PC-9 (cell line): ENCODE data around the gene ARHGEF7.

Experiments
- CTCF ChIP-seq: fragments of 200-600 bp; sonication (generic); conservative IDR thresholded peaks from 2 replicates; pipeline ENCODE4 v1.6.1; 2017; ENCODE audit warnings: mixed run types, antibody characterized with exemption, mild to moderate bottlenecking, moderate library complexity
- EZH2 ChIP-seq: fragments of 200-600 bp; sonication (generic); IDR thresholded peaks from 2 replicates; pipeline ENCODE4 v1.8.0; 2017; ENCODE audit warnings: antibody characterized with exemption, low read depth

GRCh38 chr13:111118898-111119607 lies 3.9 kb downstream of the ARHGEF7 start:
- no peak for TF ChIP-seq CTCF
- no peak for TF ChIP-seq EZH2
